SU-DHL-6 (cell line): ENCODE data around the gene MAP7.

ENCODE experiments used
- H2AFZ ChIP-seq: fragments of 200-600 bp; sonication (generic); 2 replicates; pipeline ENCODE4 v1.6.1; 2014; ENCODE audit warnings: low read depth, mild to moderate bottlenecking, moderate library complexity, mixed read lengths, antibody characterized with exemption, low read length; ENCODE audit not compliant: severe bottlenecking
- H3F3A ChIP-seq: fragments of 200-600 bp; shearing (Covaris generic); 2 replicates; pipeline ENCODE4 v1.6.0; 2016; ENCODE audit warnings: antibody characterized with exemption, mild to moderate bottlenecking; ENCODE audit not compliant: insufficient read depth
- H3K27ac ChIP-seq: fragments of 200-600 bp; sonication (generic); 2 replicates; pipeline ENCODE4 v1.5.1; 2016; ENCODE audit warnings: low read depth, mild to moderate bottlenecking, low read length, moderate library complexity, mixed read lengths
- H3K27me3 ChIP-seq: fragments of 200-600 bp; sonication (generic), shearing (Covaris generic); 2 replicates; pipeline ENCODE4 v1.6.0; 2014; ENCODE audit warnings: mild to moderate bottlenecking, low read length
- H3K36me3 ChIP-seq: fragments of 200-600 bp; sonication (generic); 2 replicates; pipeline ENCODE4 v1.6.1; 2014; ENCODE audit warnings: mild to moderate bottlenecking, low read length, mixed read lengths
- H3K4me2 ChIP-seq: fragments of 300-600, 200-600 bp; shearing (Covaris generic), sonication (generic); 2 replicates; pipeline ENCODE4 v1.6.0; 2014; ENCODE audit warnings: low read length, low read depth, mild to moderate bottlenecking; ENCODE audit not compliant: poor library complexity, severe bottlenecking
- H3K4me3 ChIP-seq: fragments of 200-600 bp; sonication (generic); 2 replicates; pipeline ENCODE4 v1.5.1; 2014; ENCODE audit warnings: antibody characterized with exemption, low read length, mild to moderate bottlenecking, mixed read lengths; ENCODE audit not compliant: insufficient read depth, poor library complexity, severe bottlenecking
- H3K79me2 ChIP-seq: fragments of 200-600 bp; sonication (generic); 2 replicates; pipeline ENCODE4 v1.6.1; 2014; ENCODE audit warnings: mild to moderate bottlenecking, low read length, moderate library complexity; ENCODE audit not compliant: insufficient read depth
- H3K9ac ChIP-seq: fragments of 200-600 bp; sonication (generic); 2 replicates; pipeline ENCODE4 v1.7.0; 2014; ENCODE audit warnings: mild to moderate bottlenecking, low read length
- H3K9me2 ChIP-seq: fragments of 200-600 bp; sonication (generic); replicated peaks from 2 replicates; pipeline ENCODE4 v1.6.1; 2014; ENCODE audit warnings: low read length; ENCODE audit not compliant: insufficient read depth
- H3K9me3 ChIP-seq: fragments of 200-600 bp; sonication (generic); 2 replicates; pipeline ENCODE4 v1.6.1; 2014; ENCODE audit warnings: low read length, mixed read lengths; ENCODE audit not compliant: insufficient read depth
- H4K20me1 ChIP-seq: fragments of 200-600 bp; sonication (generic); 2 replicates; pipeline ENCODE4 v1.6.1; 2014; ENCODE audit warnings: low read depth, mild to moderate bottlenecking, antibody characterized with exemption, low read length, moderate library complexity, mixed read lengths
- CTCF ChIP-seq: fragments of 200-600 bp; sonication (generic); IDR thresholded peaks from one replicate; pipeline ENCODE4 v1.5.1; 2017; ENCODE audit warnings: antibody characterized with exemption, mild to moderate bottlenecking, low read length, moderate library complexity; ENCODE audit not compliant: insufficient read depth, poor library complexity, severe bottlenecking
- EZH2phosphoT487 ChIP-seq: fragments of 200-600 bp; sonication (generic), shearing (Covaris generic); conservative IDR thresholded peaks from 2 replicates; pipeline ENCODE4 v1.6.1; 2018; ENCODE audit warnings: mild to moderate bottlenecking, antibody characterized with exemption, low read length, moderate library complexity, mixed read lengths

MAP7 gene

GRCh38 chr6:136335736-136336363 is 214.4 kb downstream of the MAP7 start:
- Histone ChIP-seq H2AFZ (no peak overlapping the region), H3K9ac (no peak overlapping the region), H3K27me3 (no peaks in the 10 kb centered on the region), H3K4me3 (no peak overlapping the region), H3K79me2 (no peaks in the 10 kb centered on the region), H3F3A (no peaks in the 10 kb centered on the region), H3K9me2 (no peaks in the 10 kb centered on the region), H4K20me1 (no peaks in the 10 kb centered on the region), H3K27ac (no peak overlapping the region), H3K9me3 (no peaks in the 10 kb centered on the region), H3K4me2 (no peak overlapping the region), H3K36me3 (no peaks in the 10 kb centered on the region)
- TF ChIP-seq CTCF: no peak

GRCh38 chr6:136334853-136335252 is 215.4 kb downstream of the MAP7 start:
- no peaks in the 10 kb centered on the region for H3K36me3 ChIP-seq

GRCh38 chr6:136334465-136334846 is 215.8 kb downstream of the MAP7 start:
- Histone ChIP-seq H2AFZ (no peak overlapping the region), H3K4me2 (no peak overlapping the region), H3K27ac (no peak overlapping the region), H3K27me3 (no peaks in the 10 kb centered on the region), H4K20me1 (no peaks in the 10 kb centered on the region), H3K9me3 (no peaks in the 10 kb centered on the region), H3K79me2 (no peaks in the 10 kb centered on the region), H3K4me3 (no peak overlapping the region), H3K9ac (no peak overlapping the region), H3K9me2 (no peaks in the 10 kb centered on the region), H3F3A (no peaks in the 10 kb centered on the region), H3K36me3 (no peaks in the 10 kb centered on the region)
- no peak for TF ChIP-seq EZH2phosphoT487
- no peak for TF ChIP-seq CTCF

More at GRCh38 chr6:136334853-136335252, 215.4 kb downstream of the MAP7 start:
- TF ChIP-seq EZH2phosphoT487: no peak
- no peak for TF ChIP-seq CTCF
- no peak overlapping the region for H3K9ac ChIP-seq
- H3F3A ChIP-seq: no peaks in the 10 kb centered on the region
- no peak overlapping the region for H3K4me3 ChIP-seq
- no peaks in the 10 kb centered on the region for H3K79me2 ChIP-seq
- H3K9me2 ChIP-seq: no peaks in the 10 kb centered on the region
- no peak overlapping the region for H3K4me2 ChIP-seq
- no peak overlapping the region for H3K27ac ChIP-seq
- H3K9me3 ChIP-seq: no peaks in the 10 kb centered on the region
- no peaks in the 10 kb centered on the region for H3K27me3 ChIP-seq
- H4K20me1 ChIP-seq: no peaks in the 10 kb centered on the region
- H2AFZ ChIP-seq: no peak overlapping the region
